Subcutaneous abdominal adipose tissue (tissue), 5 donors: ENCODE measurements around the gene SHH.

Experiments
- H3K27ac ChIP-seq: one replicate; pipeline ENCODE4 v1.7.0; 2013; ENCODE audit warnings: low read depth, mild to moderate bottlenecking, inconsistent platforms, low read length, moderate library complexity
- H3K27me3 ChIP-seq, 5 donors: one replicate each; pipeline ENCODE4 v1.7.0; 2013; ENCODE audit warnings: low read length in 5 of 5, inconsistent platforms in 1 of 5; ENCODE audit not compliant: control insufficient read depth in 5 of 5, insufficient read depth in 4 of 5
- H3K36me3 ChIP-seq, 5 donors: one replicate each; pipeline ENCODE4 v1.7.0; 2013; ENCODE audit warnings: low read length in 5 of 5; ENCODE audit not compliant: control insufficient read depth in 5 of 5, insufficient read depth in 5 of 5
- H3K4me1 ChIP-seq, 5 donors: one replicate each; pipeline ENCODE4 v1.7.0; 2013; ENCODE audit warnings: low read length in 5 of 5, mild to moderate bottlenecking in 3 of 5, moderate library complexity in 1 of 5; ENCODE audit not compliant: control insufficient read depth in 5 of 5, insufficient read depth in 5 of 5
- H3K4me3 ChIP-seq, 5 donors: one replicate each; pipeline ENCODE4 v1.7.0; 2013; ENCODE audit warnings: low read length in 5 of 5, low read depth in 1 of 5
- H3K9ac ChIP-seq, 5 donors: one replicate each; pipeline ENCODE4 v1.7.0; 2013; ENCODE audit warnings: low read length in 5 of 5, mild to moderate bottlenecking in 4 of 5, moderate library complexity in 3 of 5
- H3K9me3 ChIP-seq, 5 donors: one replicate each; pipeline ENCODE4 v1.7.0; 2013; ENCODE audit warnings: low read length in 5 of 5; ENCODE audit not compliant: control insufficient read depth in 5 of 5
- donor health status: healthy.
- donor health status: healthy.
- donor health status: healthy.
- donor health status: healthy.
- donor health status: healthy.

SHH gene

DNA sequence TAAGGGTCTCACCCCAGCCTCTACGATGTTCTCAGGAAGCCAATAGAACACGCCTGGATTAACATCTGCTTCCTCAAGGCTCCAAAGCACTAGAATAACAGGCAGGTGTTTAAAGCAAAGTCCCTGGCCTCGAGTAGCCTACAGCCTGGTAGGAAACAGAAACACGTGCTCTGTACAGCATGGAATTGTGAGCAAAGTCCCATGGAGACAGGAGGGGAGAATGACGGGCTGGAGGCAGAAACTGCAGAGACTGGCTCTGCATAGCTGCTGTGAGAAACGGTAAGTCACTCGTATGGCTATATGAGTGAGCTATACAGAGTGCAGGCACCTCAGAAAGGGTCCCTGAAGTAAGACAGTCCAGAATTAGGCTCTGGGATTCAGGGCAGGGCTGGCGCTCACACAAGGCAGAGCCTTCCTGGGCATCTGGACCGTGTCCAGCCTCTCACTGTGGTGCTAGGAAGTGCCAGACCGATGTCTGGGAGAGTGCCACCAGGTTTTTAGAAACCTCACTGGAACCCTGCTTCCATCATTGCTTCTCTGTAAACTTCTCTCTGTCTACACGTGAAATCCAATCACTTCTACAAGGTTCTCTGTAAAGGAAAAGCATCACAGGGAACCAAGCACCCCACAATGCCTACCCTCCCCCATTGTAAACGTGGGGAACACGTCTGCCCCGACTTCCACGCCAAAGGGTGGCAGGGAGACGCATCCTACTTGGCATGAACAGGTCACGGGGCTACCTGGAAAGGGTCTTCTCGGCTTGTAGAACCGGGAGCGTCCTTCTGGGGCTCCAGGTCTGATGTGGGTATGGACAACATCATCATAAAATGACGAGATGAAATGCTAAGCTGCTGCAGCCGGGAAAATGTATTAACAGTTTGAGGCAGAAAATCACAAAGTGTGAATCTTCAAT is 38.8 kb upstream of the SHH start:
- Histone ChIP-seq H3K36me3 (no peaks in the 10 kb centered on the region), H3K4me1 (no peaks in the 10 kb centered on the region), H3K4me3 (no peak overlapping the region), H3K27ac (no peak overlapping the region), H3K27me3 (peaks cover 0 to 15% (median 9%) of the 10 kb centered on the region in 5 donors), H3K9me3 (peaks cover 0 to 16% (median 3%) of the 10 kb centered on the region in 5 donors), H3K9ac (no peak overlapping the region)

- H3K9me3 ChIP-seq, result peaks cover 0 to 8% (median 3%) of the 10 kb centered on the region in 5 donors
Measured at GRCh38 chr7:155850001-155850436, 37.8 kb upstream of the SHH start.

GRCh38 chr7:155848691-155849669 is 36.7 kb upstream of the SHH start:
- H3K36me3 ChIP-seq, result no peaks in the 10 kb centered on the region
- H3K9ac ChIP-seq, result no peak overlapping the region
- H3K27ac ChIP-seq, result no peak overlapping the region
- peaks cover 0 to 15% (median 12%) of the 10 kb centered on the region in 5 donors for H3K27me3 ChIP-seq
- H3K4me3 ChIP-seq, result no peak overlapping the region
- peaks cover 0 to under 1% (median 0%) of the 10 kb centered on the region in 5 donors for H3K9me3 ChIP-seq
- peaks cover 0 to 6% (median 2%) of the 10 kb centered on the region in 5 donors for H3K4me1 ChIP-seq

More at GRCh38 chr7:155850001-155850436, 37.8 kb upstream of the SHH start:
- no peak overlapping the region for H3K9ac ChIP-seq
- no peaks in the 10 kb centered on the region for H3K4me1 ChIP-seq
- H3K27me3 ChIP-seq, result peaks cover 0 to 15% (median 10%) of the 10 kb centered on the region in 5 donors
- H3K36me3 ChIP-seq, result no peaks in the 10 kb centered on the region
- no peak overlapping the region for H3K4me3 ChIP-seq
- H3K27ac ChIP-seq, result no peak overlapping the region

DNA sequence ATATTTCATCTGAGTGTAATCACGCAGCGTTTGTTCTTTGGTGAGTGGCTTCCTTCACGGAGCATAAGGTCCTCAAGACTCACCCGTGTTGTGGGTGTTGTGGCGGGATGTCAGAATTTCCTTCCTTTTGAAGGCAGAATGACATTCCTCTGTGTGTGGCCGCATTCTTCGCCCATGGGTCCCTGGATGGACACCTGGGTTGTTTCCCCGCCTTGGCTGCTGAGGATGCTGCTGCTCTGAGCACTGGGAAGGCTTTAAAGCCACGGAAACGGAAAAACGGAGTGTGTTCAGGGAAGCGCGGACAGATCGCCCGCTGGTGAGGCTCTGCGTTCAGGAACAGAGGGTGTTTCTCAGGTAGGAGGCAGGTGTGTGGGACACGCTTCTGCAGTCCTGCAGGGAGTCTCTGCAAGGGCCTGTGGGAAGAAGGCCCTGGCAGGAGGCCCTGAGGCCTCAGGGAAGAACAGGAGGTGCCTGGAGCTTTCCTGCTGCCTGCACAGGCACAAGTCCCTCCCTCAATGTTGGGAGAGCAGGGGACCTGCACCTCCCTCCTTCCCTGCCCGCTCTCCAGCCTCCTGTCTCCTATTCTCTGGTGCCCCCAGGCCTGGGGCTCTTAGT is 35.7 kb upstream of the SHH start:
- no peak overlapping the region for H3K27ac ChIP-seq
- H3K9ac ChIP-seq, result no peak overlapping the region
- peaks cover 0 to 11% (median 7%) of the 10 kb centered on the region in 5 donors for H3K4me1 ChIP-seq
- H3K9me3 ChIP-seq, result no peaks in the 10 kb centered on the region
- H3K36me3 ChIP-seq, result no peaks in the 10 kb centered on the region
- no peak overlapping the region for H3K4me3 ChIP-seq
- peaks cover 0 to 15% (median 12%) of the 10 kb centered on the region in 5 donors for H3K27me3 ChIP-seq

DNA sequence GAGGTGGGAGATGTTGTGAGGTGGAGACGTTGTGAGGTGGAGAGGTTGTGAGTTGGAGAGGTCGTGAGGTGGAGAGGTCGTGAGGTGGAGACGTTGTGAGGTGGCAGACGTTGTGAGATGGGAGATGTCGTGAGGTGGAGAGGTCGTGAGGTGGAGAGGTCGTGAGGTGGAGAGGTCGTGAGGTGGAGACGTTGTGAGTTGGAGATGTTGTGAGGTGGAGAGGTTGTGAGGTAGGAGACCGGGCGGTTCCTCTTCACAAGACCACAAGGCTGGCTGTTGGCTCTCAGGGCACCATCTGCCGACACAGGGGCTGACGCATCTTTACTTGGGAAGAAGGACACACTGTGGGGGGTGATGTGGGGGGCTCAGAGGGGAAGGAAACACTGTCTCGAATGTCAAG is 34.7 kb upstream of the SHH start:
- Histone ChIP-seq H3K36me3 (no peaks in the 10 kb centered on the region), H3K4me1 (peaks cover 0 to 11% (median 7%) of the 10 kb centered on the region in 5 donors), H3K27me3 (peaks cover 0 to 15% (median 12%) of the 10 kb centered on the region in 5 donors), H3K27ac (no peak overlapping the region), H3K9me3 (no peaks in the 10 kb centered on the region), H3K9ac (no peak overlapping the region), H3K4me3 (no peak overlapping the region)

GRCh38 chr7:155846156-155846555 is 33.9 kb upstream of the SHH start:
- no peak overlapping the region for H3K4me3 ChIP-seq
- peaks cover 0 to 11% (median 7%) of the 10 kb centered on the region in 5 donors for H3K4me1 ChIP-seq
- no peak overlapping the region for H3K27ac ChIP-seq
- no peaks in the 10 kb centered on the region for H3K36me3 ChIP-seq
- H3K27me3 ChIP-seq, result peaks cover 0 to 15% (median 12%) of the 10 kb centered on the region in 5 donors
- H3K9ac ChIP-seq, result no peak overlapping the region
- no peaks in the 10 kb centered on the region for H3K9me3 ChIP-seq

GRCh38 chr7:155845226-155845625 is 33.0 kb upstream of the SHH start:
- H3K9me3 ChIP-seq, result no peaks in the 10 kb centered on the region
- H3K36me3 ChIP-seq, result no peaks in the 10 kb centered on the region
- H3K4me3 ChIP-seq, result no peak overlapping the region
- peaks cover 0 to 14% (median 11%) of the 10 kb centered on the region in 5 donors for H3K27me3 ChIP-seq
- no peak overlapping the region for H3K9ac ChIP-seq
- no peak overlapping the region for H3K27ac ChIP-seq
- peaks cover 0 to 14% (median 10%) of the 10 kb centered on the region in 5 donors for H3K4me1 ChIP-seq

DNA sequence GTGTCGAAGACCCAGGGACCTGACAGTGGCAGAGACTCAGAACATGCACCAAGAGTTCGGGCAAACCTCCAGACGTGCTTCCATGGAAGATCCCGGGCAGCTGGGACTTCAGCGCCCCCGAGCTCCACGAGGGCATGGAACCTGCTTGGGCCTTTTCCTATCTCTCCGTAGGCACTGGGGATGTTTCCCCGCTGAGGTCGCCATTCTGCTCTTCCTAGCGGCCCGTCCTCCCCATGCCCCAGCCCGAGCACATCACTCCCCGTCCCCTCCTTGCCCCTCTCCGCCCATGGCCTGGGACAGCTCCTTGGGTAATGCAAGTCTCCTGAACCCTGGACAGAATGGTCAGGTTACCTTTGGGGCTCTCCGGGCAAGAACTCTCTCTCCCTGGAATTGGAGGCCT is 32.3 kb upstream of the SHH start:
- H3K4me3 ChIP-seq, result no peak overlapping the region
- peaks cover 0 to 14% (median 10%) of the 10 kb centered on the region in 5 donors for H3K4me1 ChIP-seq
- H3K9ac ChIP-seq, result no peak overlapping the region
- no peaks in the 10 kb centered on the region for H3K36me3 ChIP-seq
- H3K9me3 ChIP-seq, result no peaks in the 10 kb centered on the region
- H3K27ac ChIP-seq, result no peak overlapping the region
- H3K27me3 ChIP-seq, result peaks cover 0 to 12% (median 10%) of the 10 kb centered on the region in 5 donors

GRCh38 chr7:155844019-155844453 is 31.8 kb upstream of the SHH start:
- Histone ChIP-seq H3K9me3 (no peaks in the 10 kb centered on the region), H3K27ac (no peak overlapping the region), H3K4me3 (no peak overlapping the region), H3K4me1 (peaks cover 0 to 14% (median 10%) of the 10 kb centered on the region in 5 donors), H3K9ac (no peak overlapping the region), H3K27me3 (peaks cover 0 to 11% (median 7%) of the 10 kb centered on the region in 5 donors), H3K36me3 (no peaks in the 10 kb centered on the region)
